IPS-20b (cell line): ENCODE data around the gene APOM.
A peak's percentile ranks its signal among the peaks of the same experiment; 100 is the strongest.

Source experiments
- H3K27ac ChIP-seq: one replicate; pipeline ENCODE4 v1.5.1; 2013; ENCODE audit warnings: low read length
- H3K27me3 ChIP-seq: 2 replicates; pipeline ENCODE4 v1.6.1; 2013; ENCODE audit warnings: mild to moderate bottlenecking, low read length, inconsistent platforms; ENCODE audit not compliant: insufficient read depth
- H3K36me3 ChIP-seq: 2 replicates; pipeline ENCODE4 v1.6.1; 2013; ENCODE audit warnings: low read depth, mild to moderate bottlenecking, inconsistent platforms, low read length, moderate library complexity; ENCODE audit not compliant: insufficient read depth
- H3K4me1 ChIP-seq: 2 replicates; pipeline ENCODE4 v1.6.1; 2013; ENCODE audit warnings: mild to moderate bottlenecking, control low read depth, inconsistent platforms, low read length, moderate library complexity; ENCODE audit not compliant: insufficient read depth
- H3K4me3 ChIP-seq: 2 replicates; pipeline ENCODE4 v1.5.1; 2013; ENCODE audit warnings: mild to moderate bottlenecking, low read length, inconsistent platforms
- H3K9ac ChIP-seq: 2 replicates; pipeline ENCODE4 v1.6.1; 2013; ENCODE audit warnings: low read depth, mild to moderate bottlenecking, inconsistent platforms, low read length, moderate library complexity
- H3K9me3 ChIP-seq: 2 replicates; pipeline ENCODE4 v1.6.1; 2013; ENCODE audit warnings: mild to moderate bottlenecking, low read depth, low read length, inconsistent platforms; ENCODE audit not compliant: insufficient read depth

The APOM gene

DNA sequence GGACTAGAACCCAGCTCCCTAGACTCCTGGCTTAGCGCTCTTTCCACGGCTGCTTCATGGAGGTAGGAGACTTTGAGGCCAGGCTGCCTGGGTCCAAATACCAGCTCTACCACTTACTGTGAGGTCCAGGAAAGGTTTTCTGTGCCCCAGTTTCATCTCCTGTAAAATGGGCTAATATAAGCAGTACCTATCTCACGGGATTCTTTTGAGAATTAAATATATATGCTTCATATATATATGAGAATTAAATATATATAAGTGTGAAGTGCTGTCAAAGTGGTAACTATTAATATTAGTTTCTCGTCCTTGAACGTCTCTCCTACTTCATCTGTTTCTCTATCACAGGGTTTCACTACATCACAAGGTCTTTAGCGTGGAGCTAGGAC is 35.4 kb downstream of the APOM start:
- Histone ChIP-seq H3K36me3 (peaks cover 80% of the 10 kb centered on the region), H3K27ac (no peak overlapping the region)

DNA sequence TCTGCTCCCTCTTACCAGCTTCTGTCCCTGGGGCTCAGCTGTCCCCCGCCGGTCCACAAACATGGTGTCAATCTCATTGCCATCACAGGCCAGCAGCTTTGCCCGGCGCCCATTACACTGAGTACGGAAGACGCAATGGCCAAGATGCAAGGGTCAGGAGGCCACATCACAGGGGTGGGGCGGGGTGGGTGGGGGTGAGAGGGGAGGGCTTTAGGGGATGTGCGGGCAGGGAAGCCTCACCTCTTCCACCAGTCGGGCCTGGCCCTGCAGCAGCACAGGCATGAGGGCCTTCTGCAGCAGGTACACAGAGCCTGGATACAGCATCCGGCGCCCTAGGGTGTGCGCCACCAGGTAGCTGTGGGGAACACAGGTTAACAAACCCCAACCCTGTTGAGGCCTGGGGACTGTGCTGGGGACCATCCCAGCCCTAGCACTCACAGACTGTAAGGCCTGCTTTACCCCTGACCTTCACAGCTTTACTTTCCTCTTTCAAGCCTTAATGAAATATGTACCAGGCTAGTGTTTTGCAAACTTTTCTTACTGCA is 35.9 kb downstream of the APOM start:
- Histone ChIP-seq H3K4me1 (no peaks in the 10 kb centered on the region), H3K9ac (no peak overlapping the region), H3K9me3 (no peaks in the 10 kb centered on the region), H3K36me3 (peaks cover 80% of the 10 kb centered on the region), H3K27ac (no peak overlapping the region), H3K27me3 (no peaks in the 10 kb centered on the region), H3K4me3 (no peak overlapping the region)

More for the DNA sequence above, 35.4 kb downstream of the APOM start:
- Histone ChIP-seq H3K4me3 (no peak overlapping the region), H3K27me3 (no peaks in the 10 kb centered on the region), H3K9ac (no peak overlapping the region), H3K4me1 (no peaks in the 10 kb centered on the region), H3K9me3 (no peaks in the 10 kb centered on the region)

DNA sequence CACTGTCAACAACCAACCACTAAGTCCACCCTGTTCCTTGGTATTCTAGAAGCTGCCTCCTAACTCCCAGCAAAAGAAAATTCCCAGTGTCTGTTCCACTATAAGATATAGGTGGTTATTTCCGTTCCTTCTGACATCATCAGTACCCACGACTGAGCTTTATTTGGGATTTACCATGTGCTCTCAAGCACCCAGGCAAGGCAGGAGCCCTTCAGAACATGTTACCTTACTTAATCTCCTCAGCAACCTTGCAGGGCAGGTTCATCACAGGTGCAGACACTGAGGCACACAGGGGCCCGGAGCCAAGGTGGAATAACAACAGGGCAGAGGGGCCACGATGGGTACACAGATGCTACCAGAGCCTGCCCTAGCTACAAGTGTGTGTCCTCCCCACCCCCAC is 36.7 kb downstream of the APOM start:
- Histone ChIP-seq H3K27ac (no peak overlapping the region), H3K9me3 (no peaks in the 10 kb centered on the region), H3K9ac (no peak overlapping the region), H3K36me3 (peaks cover 77% of the 10 kb centered on the region), H3K4me1 (no peaks in the 10 kb centered on the region), H3K4me3 (no peak overlapping the region), H3K27me3 (no peaks in the 10 kb centered on the region)

- no peak overlapping the region for H3K9ac ChIP-seq
- H3K36me3 ChIP-seq, result peaks cover 78% of the 10 kb centered on the region
Measured at GRCh38 chr6:31692886-31693285, 37.2 kb downstream of the APOM start.

DNA sequence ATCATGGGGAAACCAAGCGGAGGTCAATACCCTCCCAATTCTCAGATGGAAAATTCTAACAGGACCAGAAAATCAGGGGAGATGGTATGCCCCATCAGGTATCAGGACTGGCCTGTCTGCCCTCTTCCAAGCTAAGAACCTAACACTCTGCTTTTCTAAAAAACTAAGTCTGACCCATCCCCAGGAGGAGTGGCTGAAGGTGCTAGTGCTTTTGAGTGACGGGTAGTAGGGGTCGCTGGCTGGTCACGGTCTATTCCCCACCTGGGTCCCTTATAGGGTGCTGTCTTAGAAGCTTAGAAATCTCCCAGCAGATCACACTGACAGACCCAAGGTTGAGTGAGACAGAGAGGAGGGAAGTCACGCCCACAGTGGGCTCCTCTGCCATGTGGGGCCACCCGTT is 37.8 kb downstream of the APOM start:
- Histone ChIP-seq H3K4me1 (no peaks in the 10 kb centered on the region), H3K27ac (no peak overlapping the region), H3K27me3 (no peaks in the 10 kb centered on the region), H3K9ac (no peak overlapping the region), H3K36me3 (peaks cover 71% of the 10 kb centered on the region), H3K9me3 (no peaks in the 10 kb centered on the region), H3K4me3 (no peak overlapping the region)

More at GRCh38 chr6:31692886-31693285, 37.2 kb downstream of the APOM start:
- Histone ChIP-seq H3K9me3 (no peaks in the 10 kb centered on the region), H3K27me3 (no peaks in the 10 kb centered on the region), H3K4me1 (no peaks in the 10 kb centered on the region), H3K4me3 (no peak overlapping the region), H3K27ac (no peak overlapping the region)

- Histone ChIP-seq H3K9me3 (no peaks in the 10 kb centered on the region), H3K4me1 (peaks cover 5% of the 10 kb centered on the region; the same call in 1 of the 2 replicates), H3K36me3 (peaks cover 51% of the 10 kb centered on the region), H3K27ac (no peak overlapping the region), H3K27me3 (no peaks in the 10 kb centered on the region), H3K9ac (no peak overlapping the region), H3K4me3 (no peak overlapping the region)
Measured at GRCh38 chr6:31697555-31697954, 41.9 kb downstream of the APOM start.

DNA sequence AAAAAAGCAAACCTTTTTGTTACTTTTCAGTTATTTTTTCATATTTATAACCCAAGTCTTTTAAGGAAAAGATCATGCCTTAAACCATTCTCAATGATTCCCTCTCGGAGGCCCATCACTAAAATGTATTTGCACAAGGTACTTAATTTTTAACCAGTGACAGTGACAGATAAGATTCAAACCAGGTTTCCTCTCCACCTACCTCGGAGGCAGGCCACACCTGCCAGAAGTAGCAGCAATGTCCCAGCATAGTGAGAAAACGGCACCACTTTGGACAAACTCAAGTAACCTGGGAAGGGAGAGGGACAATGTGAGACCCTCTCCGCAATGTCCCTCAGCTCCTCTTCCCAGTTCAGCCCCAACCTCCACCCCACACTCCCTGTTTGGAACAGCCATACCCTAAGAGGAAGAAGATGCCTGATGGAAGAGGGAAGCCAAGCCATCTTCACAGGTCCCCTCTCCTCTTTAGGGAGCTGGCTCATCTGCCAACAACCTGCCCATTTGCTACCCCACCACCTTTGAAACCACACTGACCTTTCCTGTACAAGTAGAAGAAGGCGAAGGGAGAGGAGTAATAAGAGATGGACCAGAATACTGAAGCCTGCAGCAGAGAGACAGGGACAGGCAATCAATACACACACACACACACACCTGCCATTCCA is 45.2 kb downstream of the APOM start:
- H3K4me3 ChIP-seq, result no peak overlapping the region
- no peaks in the 10 kb centered on the region for H3K9me3 ChIP-seq
- peaks cover 28% of the 10 kb centered on the region for H3K36me3 ChIP-seq
- H3K27ac ChIP-seq, result no peak overlapping the region
- H3K4me1 ChIP-seq, result peaks cover 5% of the 10 kb centered on the region; the same call in 1 of the 2 replicates
- H3K9ac ChIP-seq, result no peak overlapping the region
- no peaks in the 10 kb centered on the region for H3K27me3 ChIP-seq

DNA sequence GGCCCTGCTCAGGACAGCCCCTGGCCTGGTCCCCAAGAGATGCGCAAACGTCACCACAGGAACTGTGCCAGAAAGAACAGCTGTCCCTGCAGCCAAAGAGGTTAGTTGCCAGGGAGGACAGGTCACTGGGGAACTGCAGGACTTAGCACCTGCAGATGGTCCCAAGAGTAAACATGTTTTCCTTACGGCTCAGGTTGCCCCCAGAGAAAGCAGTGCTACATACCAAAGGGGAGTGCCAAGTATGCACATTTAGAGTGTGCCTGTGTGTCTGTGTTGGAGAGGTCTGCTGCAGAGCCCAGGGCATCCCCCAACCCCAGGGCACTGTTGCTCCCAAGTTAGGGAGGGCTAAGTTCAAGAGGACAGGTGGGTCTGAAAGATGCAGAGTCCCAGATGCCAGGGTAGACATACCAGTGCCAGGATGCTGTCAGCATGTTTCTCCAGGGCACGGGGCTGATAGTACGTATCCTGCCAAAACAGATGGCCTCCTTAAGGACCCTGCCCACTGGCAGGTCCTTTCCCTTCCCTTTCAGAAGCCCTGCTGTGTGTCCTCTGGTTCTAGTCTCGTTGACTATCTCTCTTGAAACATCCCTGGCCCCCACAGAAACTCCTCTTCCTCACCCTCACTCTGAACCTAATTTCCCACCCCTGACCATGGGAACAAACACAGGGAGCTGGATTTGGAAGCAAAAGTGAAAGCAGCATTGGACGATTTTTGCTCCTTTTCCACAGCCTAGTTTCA is 46.1 kb downstream of the APOM start:
- Histone ChIP-seq H3K27me3 (no peaks in the 10 kb centered on the region), H3K4me3 (peak overlapping the region; percentile 91), H3K27ac (no peak overlapping the region), H3K36me3 (peaks cover 20% of the 10 kb centered on the region), H3K9me3 (no peaks in the 10 kb centered on the region), H3K4me1 (peaks cover 5% of the 10 kb centered on the region; the same call in 1 of the 2 replicates), H3K9ac (peak overlapping the region; percentile 91)

- Histone ChIP-seq H3K27me3 (no peaks in the 10 kb centered on the region), H3K9ac (peak overlapping the region; percentile 91), H3K4me1 (peaks cover 5% of the 10 kb centered on the region; the same call in 1 of the 2 replicates), H3K36me3 (peaks cover 18% of the 10 kb centered on the region; the same call in 1 of the 2 replicates), H3K4me3 (peak overlapping the region; percentile 91), H3K9me3 (no peaks in the 10 kb centered on the region), H3K27ac (no peak overlapping the region)
Measured at GRCh38 chr6:31702405-31702818, 46.7 kb downstream of the APOM start.

GRCh38 chr6:31702819-31703716 is 47.4 kb downstream of the APOM start, which contains the start of gene ABHD16A:
TSS of gene ABHD16A (minus strand) at chr6:31703324. CDS start at chr6:31703281, 43 bp downstream.
- Histone ChIP-seq H3K27me3 (no peaks in the 10 kb centered on the region), H3K9ac (peak within 1 kb of the TSS; percentile 91), H3K4me1 (peaks cover 5% of the 10 kb centered on the region; the same call in 1 of the 2 replicates), H3K27ac (no peak within 1 kb of the TSS), H3K4me3 (peak within 1 kb of the TSS; percentile 91), H3K9me3 (no peaks in the 10 kb centered on the region), H3K36me3 (peaks cover 13% of the 10 kb centered on the region; the same call in 1 of the 2 replicates)

- Histone ChIP-seq H3K27me3 (no peaks in the 10 kb centered on the region), H3K27ac (no peak overlapping the region), H3K9ac (no peak overlapping the region), H3K4me1 (peaks cover 5% of the 10 kb centered on the region; the same call in 1 of the 2 replicates), H3K36me3 (no peaks in the 10 kb centered on the region), H3K4me3 (no peak overlapping the region), H3K9me3 (no peaks in the 10 kb centered on the region)
Measured at GRCh38 chr6:31705931-31706330, 50.2 kb downstream of the APOM start.
